Uterus (tissue), 2 donors: Measurements from ENCODE around the gene NCLN.

Experiments used
- CTCF ChIP-seq, 4 experiments: fragments of 200-600 bp in 2 of 4; fragments of 450-650 bp in 2 of 4; sonication (generic) in 2 of 4; IDR thresholded peaks; one replicate each; pipeline ENCODE4 v1.5.1; 2016 to 2019; ENCODE audit warnings: antibody characterized with exemption in 4 of 4, mild to moderate bottlenecking in 2 of 4, moderate library complexity in 1 of 4
- POLR2A ChIP-seq, 2 donors: fragments of 450-650 bp; IDR thresholded peaks; one replicate each; pipeline ENCODE4 v1.6.1; 2016; ENCODE audit warnings: antibody characterized with exemption in 2 of 2, mild to moderate bottlenecking in 1 of 2, moderate library complexity in 1 of 2

- TF ChIP-seq CTCF (IDR thresholded peaks at IDR 0.05) (no peak), POLR2A (IDR thresholded peaks at IDR 0.05) (no peak)
These were observed 63.7 kb downstream of the NCLN start for GRCh38 chr19:3249408-3249807.
